Measurements from ENCODE around the gene MAB21L1. TPM values are rescaled to one million over a fixed set of nuclear protein-coding genes. Genes with fewer than 3 reads are reported as not detected.

MAB21L1 gene
- total and polyA plus RNA-seq, 2 of the 8 experiments (the other 6 are each of a cell fraction or from before 2014, with no cell fraction given): not detected

DNA sequence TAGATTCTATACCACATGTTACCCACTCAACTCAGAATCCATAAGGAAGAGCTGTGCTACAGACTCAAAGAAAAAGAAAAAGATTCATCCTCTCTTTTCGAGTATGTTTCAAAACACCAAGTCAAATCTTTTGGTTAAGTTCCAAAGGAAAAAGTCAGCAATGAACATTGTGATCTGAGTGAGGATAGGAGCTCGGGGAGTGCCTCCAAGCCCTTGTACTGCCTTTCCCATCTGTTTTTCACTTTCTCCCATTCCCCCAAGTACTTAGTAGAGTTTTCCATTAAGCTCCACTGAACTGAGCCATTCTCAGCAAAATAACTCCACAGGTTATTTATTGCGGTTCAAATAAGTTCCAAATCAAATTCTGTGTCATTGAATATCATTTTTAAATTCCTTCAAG lies 47.7 kb upstream of the MAB21L1 start:
- no peak overlapping the region for H3K4ac ChIP-seq (replicated peaks; ENCODE audit: insufficient read length, low read depth, low read length)
- H2BK15ac ChIP-seq (ENCODE audit: low read length): no peak overlapping the region
- H2BK120ac ChIP-seq (replicated peaks; ENCODE audit: low read depth, low read length): no peak overlapping the region
- no peaks in the 10 kb centered on the region for H3K4me1 ChIP-seq (replicated peaks in 1 of 4; ENCODE audit: control insufficient read depth in 3 of 4, insufficient read depth in 4 of 4, low read length in 3 of 4)
- H3K9me3 ChIP-seq (ENCODE audit: insufficient read depth in 2 of 2, low read depth in 1 of 2, low read length in 1 of 2): no peaks in the 10 kb centered on the region
- no peak overlapping the region for H2AK5ac ChIP-seq (ENCODE audit: low read depth, low read length)
- no peaks in the 10 kb centered on the region; the same call in 1 of the 2 replicates for H3K23me2 ChIP-seq (ENCODE audit: low read depth, low read length)
- H3K14ac ChIP-seq (ENCODE audit: insufficient read length): no peak overlapping the region
- H4K5ac ChIP-seq (ENCODE audit: insufficient read length, low read depth, low read length): no peak overlapping the region
- POLR2A ChIA-PET (ENCODE audit: partially characterized antibody): no interaction called here
- H4K20me1 ChIP-seq (replicated peaks in 1 of 2; ENCODE audit: control insufficient read depth in 1 of 2, insufficient read depth in 2 of 2, low read length in 2 of 2): no peaks in the 10 kb centered on the region
- H4K91ac ChIP-seq (replicated peaks; ENCODE audit: insufficient read length, low read length): no peak overlapping the region
- no peaks in the 10 kb centered on the region for H3K79me2 ChIP-seq (ENCODE audit: control insufficient read depth in 1 of 2, insufficient read depth in 2 of 2, low read length in 2 of 2)
- H3K79me1 ChIP-seq (ENCODE audit: low read depth, low read length): no peaks in the 10 kb centered on the region
- H3K27me3 ChIP-seq (replicated peaks in 1 of 4; ENCODE audit: control insufficient read depth in 3 of 4, extremely low read depth in 1 of 4, insufficient read depth in 3 of 4, low read length in 3 of 4): no peaks in the 10 kb centered on the region
- 79% methylated on average over 3 of the region's 3 CpGs; no CpG with 5 or more reads in 1 of the 2 experiments for WGBS, 2 experiments (ENCODE audit: extremely low coverage in 1 of 2, insufficient coverage in 1 of 2, insufficient read length in 1 of 2, insufficient replicate concordance in 2 of 2, low coverage in 1 of 2, low lambda C conversion rate in 2 of 2, missing lambda C conversion rate in 1 of 2)
- H2BK5ac ChIP-seq (ENCODE audit: low read depth, low read length): no peak overlapping the region
- H3K18ac ChIP-seq (ENCODE audit: extremely low read depth, low read length): no peak overlapping the region
- H3K4me3 ChIP-seq (ENCODE audit: extremely low read depth in 1 of 4, insufficient read depth in 2 of 4, low read depth in 3 of 4, low read length in 4 of 4): no peak overlapping the region
- H3K9ac ChIP-seq (replicated peaks in 1 of 4; ENCODE audit: extremely low read depth in 1 of 4, low read depth in 3 of 4, low read length in 3 of 4): no peak overlapping the region
- no peak overlapping the region for H2AFZ ChIP-seq (ENCODE audit: low read length)
- no peaks in the 10 kb centered on the region; a peak in 1 of 8 replicates for H3K36me3 ChIP-seq (ENCODE audit: control insufficient read depth in 2 of 4, insufficient read depth in 4 of 4, low read length in 3 of 4)
- no peak overlapping the region for H3K56ac ChIP-seq (replicated peaks; ENCODE audit: insufficient read length, low read depth, low read length)
- no peak overlapping the region for H2BK20ac ChIP-seq (ENCODE audit: low read length)
- no peak overlapping the region for H3K23ac ChIP-seq (ENCODE audit: insufficient read length)
- TF ChIP-seq SIX5 (IDR thresholded peaks at IDR 0.05; ENCODE audit: low read depth, low read length) (no peak), TEAD4 (IDR thresholded peaks at IDR 0.05; ENCODE audit: low read depth, low read length) (no peak), CEBPB (IDR thresholded peaks at IDR 0.05; ENCODE audit: low read depth, low read length) (no peak), KDM1A (IDR thresholded peaks at IDR 0.05; ENCODE audit: borderline replicate concordance, low read length) (no peak), ATF2 (IDR thresholded peaks at IDR 0.05; ENCODE audit: low read length) (no peak), TBP (IDR thresholded peaks at IDR 0.05; ENCODE audit: low read depth, low read length) (no peak)
- CTCF ChIA-PET (ENCODE audit: partially characterized antibody): no interaction called here
- DNase-seq (ENCODE audit: low read depth in 1 of 2, low spot score in 2 of 2) (no peak), FAIRE-seq (no peak)
- H3K4me2 ChIP-seq (ENCODE audit: insufficient read depth in 1 of 2, low read depth in 2 of 2, low read length in 2 of 2): no peak overlapping the region
- H3K27ac ChIP-seq (ENCODE audit: low read depth, low read length): no peak overlapping the region
- no peak overlapping the region for H4K8ac ChIP-seq (ENCODE audit: extremely low read depth, insufficient read depth, low read length)
- H2BK12ac ChIP-seq (ENCODE audit: low read depth, low read length): no peak overlapping the region

All from H1 (cell line).